MM.1S (cell line): ENCODE data around the gene ELFN1.

Source experiments
- EZH2 ChIP-seq: fragments of 300-600 bp; sonication (generic); optimal IDR thresholded peaks from 2 replicates; pipeline ENCODE3; 2017; ENCODE audit warnings: low read depth, mild to moderate bottlenecking, antibody characterized with exemption, low read length, mixed read lengths
- EZH2phosphoT487 ChIP-seq: fragments of 300-600 bp; sonication (generic); IDR thresholded peaks from 2 replicates; pipeline ENCODE4 v1.6.1; 2018; ENCODE audit warnings: antibody characterized with exemption, low read length
- TF ChIP-seq, protein P1 (sequence below): fragments of 300-600 bp; sonication (generic); IDR thresholded peaks from 2 replicates; pipeline ENCODE4 v1.5.1; 2016; ENCODE audit warnings: antibody characterized with exemption, low read length, mixed read lengths

DNA sequence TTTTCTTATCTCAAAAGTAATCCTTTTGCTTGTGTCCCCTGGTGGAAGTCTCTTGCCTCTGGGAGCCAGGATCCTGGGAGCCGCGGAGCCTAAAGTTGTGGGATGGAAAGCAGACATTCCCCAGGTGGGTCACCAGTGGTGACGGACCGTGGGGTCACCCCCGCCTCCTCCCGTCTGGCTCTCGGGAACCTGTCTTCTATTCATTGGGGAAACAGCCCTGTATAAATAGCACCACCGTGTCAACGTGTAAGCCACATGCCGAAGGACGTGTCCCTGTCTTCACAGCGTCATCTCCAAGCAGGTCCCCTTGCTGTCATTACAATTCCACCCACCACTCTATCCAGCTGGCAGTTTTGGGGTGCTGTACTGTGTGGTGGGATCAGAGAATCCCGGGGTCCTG is 87.5 kb downstream of the ELFN1 start:
- TF ChIP-seq, protein P1, sequence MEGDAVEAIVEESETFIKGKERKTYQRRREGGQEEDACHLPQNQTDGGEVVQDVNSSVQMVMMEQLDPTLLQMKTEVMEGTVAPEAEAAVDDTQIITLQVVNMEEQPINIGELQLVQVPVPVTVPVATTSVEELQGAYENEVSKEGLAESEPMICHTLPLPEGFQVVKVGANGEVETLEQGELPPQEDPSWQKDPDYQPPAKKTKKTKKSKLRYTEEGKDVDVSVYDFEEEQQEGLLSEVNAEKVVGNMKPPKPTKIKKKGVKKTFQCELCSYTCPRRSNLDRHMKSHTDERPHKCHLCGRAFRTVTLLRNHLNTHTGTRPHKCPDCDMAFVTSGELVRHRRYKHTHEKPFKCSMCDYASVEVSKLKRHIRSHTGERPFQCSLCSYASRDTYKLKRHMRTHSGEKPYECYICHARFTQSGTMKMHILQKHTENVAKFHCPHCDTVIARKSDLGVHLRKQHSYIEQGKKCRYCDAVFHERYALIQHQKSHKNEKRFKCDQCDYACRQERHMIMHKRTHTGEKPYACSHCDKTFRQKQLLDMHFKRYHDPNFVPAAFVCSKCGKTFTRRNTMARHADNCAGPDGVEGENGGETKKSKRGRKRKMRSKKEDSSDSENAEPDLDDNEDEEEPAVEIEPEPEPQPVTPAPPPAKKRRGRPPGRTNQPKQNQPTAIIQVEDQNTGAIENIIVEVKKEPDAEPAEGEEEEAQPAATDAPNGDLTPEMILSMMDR = no peak
- TF ChIP-seq EZH2 (no peak), EZH2phosphoT487 (no peak)
